Erythroblast (primary cell): ENCODE data around the gene SMIM13.

Source experiments
- GATA1 ChIP-seq: IDR thresholded peaks from 2 replicates; pipeline ENCODE4 v1.6.1; 2011; ENCODE audit warnings: low read depth, mild to moderate bottlenecking, control low read depth, low read length, moderate library complexity
- POLR2A ChIP-seq: IDR thresholded peaks from 2 replicates; pipeline ENCODE4 v1.6.1; 2011; ENCODE audit warnings: mild to moderate bottlenecking, low read length

GRCh38 chr6:11126876-11127275 lies 33.2 kb downstream of the SMIM13 start:
- TF ChIP-seq POLR2A, result no peak
- no peak for TF ChIP-seq GATA1
